Measurements from ENCODE around the gene MT1H.

- TF ChIP-seq CEBPG (CRISPR knock-in tag; IDR thresholded peaks at IDR 0.05) (no peak), CEBPG (tag; conservative IDR thresholded peaks at IDR 0.05 in 1 of 2, IDR thresholded peaks at IDR 0.05 in 1 of 2) (no peak), CTCF (IDR thresholded peaks at IDR 0.05 in 2 of 3, conservative IDR thresholded peaks at IDR 0.05 in 1 of 3; ENCODE audit: insufficient read depth in 2 of 3, low read depth in 1 of 3, low read length in 3 of 3) (no peak), ARID3A (IDR thresholded peaks at IDR 0.05; ENCODE audit: borderline replicate concordance, low read depth, low read length) (no peak), IRF1 (CRISPR knock-in tag; IDR thresholded peaks at IDR 0.05; ENCODE audit: borderline replicate concordance) (no peak), HCFC1 (IDR thresholded peaks at IDR 0.05; ENCODE audit: low read depth, low read length) (no peak), TCF7 (IDR thresholded peaks at IDR 0.05; ENCODE audit: borderline replicate concordance) (no peak)
Observed at GRCh38 chr16:56640076-56640475, 29.5 kb upstream of the MT1H start.

Data from K562 (cell line).